ENCODE measurements around the gene KRT6A. TPM values are rescaled to one million over a fixed set of nuclear protein-coding genes. Genes with fewer than 3 reads are reported as not detected.

KRT6A gene
- total RNA-seq, result under 1 TPM in 1 of 4 donors, not detected in 3; 0.98 TPM

GRCh38 chr12:52493172-52493571 lies at the start of gene KRT6A:
TSS of gene KRT6A (minus strand) at chr12:52493257. CDS start at chr12:52493188, 69 bp downstream.
- no peak for TF ChIP-seq CTCF (IDR thresholded peaks at IDR 0.05; ENCODE audit: low read depth)

GRCh38 chr12:52542157-52542556 lies 49.1 kb upstream of the KRT6A start:
- no peak for TF ChIP-seq CTCF (IDR thresholded peaks at IDR 0.05; ENCODE audit: low read depth)

- no peak for TF ChIP-seq CTCF (IDR thresholded peaks at IDR 0.05; ENCODE audit: low read depth)
These were observed 48.7 kb upstream of the KRT6A start for GRCh38 chr12:52541709-52542108.

- no peak for TF ChIP-seq CTCF (IDR thresholded peaks at IDR 0.05; ENCODE audit: low read depth)
These were observed 47.5 kb upstream of the KRT6A start for GRCh38 chr12:52540531-52540930.

- no peak for TF ChIP-seq CTCF (IDR thresholded peaks at IDR 0.05; ENCODE audit: low read depth)
These were observed 46.7 kb upstream of the KRT6A start for GRCh38 chr12:52539821-52540173.

GRCh38 chr12:52539083-52539820 lies 46.2 kb upstream of the KRT6A start:
- no peak for TF ChIP-seq CTCF (IDR thresholded peaks at IDR 0.05; ENCODE audit: low read depth)

- no peak for TF ChIP-seq CTCF (IDR thresholded peaks at IDR 0.05; ENCODE audit: low read depth)
These were observed 44.0 kb upstream of the KRT6A start for GRCh38 chr12:52537101-52537500.
